MM.1S (cell line): ENCODE measurements around the gene CA5A.

Experiments
- DNase-seq: peaks from one replicate; pipeline ENCODE4 v3.0.0-alpha.2; 2015
- H2AFZ ChIP-seq: fragments of 300-600 bp; sonication (generic); 2 replicates; pipeline ENCODE4 v1.6.0; 2016; ENCODE audit warnings: antibody characterized with exemption, low read length
- H3F3A ChIP-seq: fragments of 300-600 bp; sonication (generic); 2 replicates; pipeline ENCODE4 v1.6.1; 2016; ENCODE audit warnings: mild to moderate bottlenecking, antibody characterized with exemption, low read length, moderate library complexity, mixed read lengths; ENCODE audit not compliant: insufficient read depth
- H3K27ac ChIP-seq: fragments of 300-600 bp; sonication (generic); 2 replicates; pipeline ENCODE4 v1.5.1; 2016; ENCODE audit warnings: mild to moderate bottlenecking, low read length
- H3K27me3 ChIP-seq: fragments of 300-600 bp; sonication (generic); replicated peaks from 2 replicates; pipeline ENCODE4 v1.6.0; 2016; ENCODE audit warnings: low read length; ENCODE audit not compliant: insufficient read depth
- H3K36me3 ChIP-seq: fragments of 300-600 bp; sonication (generic); replicated peaks from 2 replicates; pipeline ENCODE4 v1.6.1; 2016; ENCODE audit warnings: mild to moderate bottlenecking, low read length, mixed read lengths; ENCODE audit not compliant: insufficient read depth
- H3K4me1 ChIP-seq: fragments of 300-600 bp; sonication (generic); 2 replicates; pipeline ENCODE4 v1.6.1; 2016; ENCODE audit warnings: low read length, mixed read lengths
- H3K4me2 ChIP-seq: fragments of 300-600 bp; sonication (generic); 2 replicates; pipeline ENCODE4 v1.6.0; 2016; ENCODE audit warnings: low read depth, low read length
- H3K4me3 ChIP-seq: fragments of 300-600 bp; sonication (generic); 2 replicates; pipeline ENCODE4 v1.5.1; 2016; ENCODE audit warnings: low read length, mixed read lengths
- H3K79me2 ChIP-seq: fragments of 300-600 bp; sonication (generic); 2 replicates; pipeline ENCODE4 v1.6.1; 2016; ENCODE audit warnings: mixed run types, low read length, mixed read lengths
- H3K9ac ChIP-seq: fragments of 300-600 bp; sonication (generic); 2 replicates; pipeline ENCODE4 v1.6.1; 2016; ENCODE audit warnings: low read length, mixed read lengths
- H3K9me2 ChIP-seq: fragments of 300-600 bp; sonication (generic); replicated peaks from 2 replicates; pipeline ENCODE4 v1.6.1; 2016; ENCODE audit warnings: mild to moderate bottlenecking, low read length, mixed read lengths; ENCODE audit not compliant: insufficient read depth
- H3K9me3 ChIP-seq: fragments of 300-600 bp; sonication (generic); replicated peaks from 2 replicates; pipeline ENCODE4 v1.6.1; 2016; ENCODE audit warnings: mild to moderate bottlenecking, low read length, mixed read lengths; ENCODE audit not compliant: insufficient read depth
- H4K20me1 ChIP-seq: fragments of 300-600 bp; sonication (generic); 2 replicates; pipeline ENCODE4 v1.6.1; 2016; ENCODE audit warnings: mild to moderate bottlenecking, low read length, moderate library complexity, mixed read lengths; ENCODE audit not compliant: insufficient read depth
- EZH2 ChIP-seq: fragments of 300-600 bp; sonication (generic); optimal IDR thresholded peaks from 2 replicates; pipeline ENCODE3; 2017; ENCODE audit warnings: low read depth, mild to moderate bottlenecking, antibody characterized with exemption, low read length, mixed read lengths
- EZH2phosphoT487 ChIP-seq: fragments of 300-600 bp; sonication (generic); IDR thresholded peaks from 2 replicates; pipeline ENCODE4 v1.6.1; 2018; ENCODE audit warnings: antibody characterized with exemption, low read length
- TF ChIP-seq, protein P1 (sequence below): fragments of 300-600 bp; sonication (generic); IDR thresholded peaks from 2 replicates; pipeline ENCODE4 v1.5.1; 2016; ENCODE audit warnings: antibody characterized with exemption, low read length, mixed read lengths

CA5A gene

DNA sequence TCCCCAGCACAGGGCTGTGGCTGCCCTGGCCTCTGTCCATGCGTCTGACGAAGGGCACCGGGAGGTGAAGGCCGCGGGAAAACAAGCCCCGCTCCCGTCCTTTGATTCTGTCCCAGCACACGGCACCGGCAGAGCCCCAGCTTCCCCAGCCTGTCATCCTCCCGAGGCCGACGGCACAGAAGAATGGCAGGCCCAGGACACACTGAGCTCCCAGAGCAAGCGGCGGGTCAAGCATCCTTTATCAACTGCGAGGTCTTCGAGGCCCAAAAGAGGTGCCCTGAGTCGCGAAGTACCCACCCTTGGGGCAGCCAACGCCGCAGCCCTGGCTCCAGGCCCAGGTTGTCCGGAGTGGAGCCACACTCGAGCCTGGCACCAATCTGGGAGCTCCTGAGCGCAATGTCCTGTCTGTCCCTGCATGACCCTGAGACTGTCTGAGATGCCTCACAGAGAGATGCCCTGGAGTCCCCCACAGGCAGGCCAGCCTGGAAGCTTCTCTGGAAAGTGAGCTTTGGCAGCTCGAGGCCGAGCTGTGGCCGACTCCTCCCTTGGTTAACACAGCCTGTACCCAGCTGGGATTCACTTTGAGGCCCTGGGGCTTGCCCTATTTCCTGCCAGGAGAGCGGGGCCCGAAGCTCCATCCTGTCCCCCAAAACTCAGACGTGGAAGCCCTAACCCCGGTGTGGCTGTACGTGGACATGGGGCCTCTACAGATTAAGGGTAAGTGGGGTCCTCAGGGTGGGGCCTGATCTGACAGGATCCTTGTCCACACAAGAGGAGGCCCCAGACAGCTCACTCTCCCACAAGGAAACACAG is 90.3 kb downstream of the CA5A start:
- DNase-seq = no peak
- H3K4me3 ChIP-seq = no peak overlapping the region
- no peaks in the 10 kb centered on the region for H3K27me3 ChIP-seq
- H3K27ac ChIP-seq = no peak overlapping the region
- no peaks in the 10 kb centered on the region for H3K9me3 ChIP-seq
- no peaks in the 10 kb centered on the region for H3K9me2 ChIP-seq
- peaks cover 91% of the 10 kb centered on the region for H3K79me2 ChIP-seq
- H3F3A ChIP-seq = no peaks in the 10 kb centered on the region
- H3K4me2 ChIP-seq = no peak overlapping the region
- no peaks in the 10 kb centered on the region for H4K20me1 ChIP-seq
- no peak overlapping the region for H3K9ac ChIP-seq
- H3K4me1 ChIP-seq = no peaks in the 10 kb centered on the region
- no peak overlapping the region for H2AFZ ChIP-seq
- no peaks in the 10 kb centered on the region for H3K36me3 ChIP-seq
- TF ChIP-seq, protein P1, sequence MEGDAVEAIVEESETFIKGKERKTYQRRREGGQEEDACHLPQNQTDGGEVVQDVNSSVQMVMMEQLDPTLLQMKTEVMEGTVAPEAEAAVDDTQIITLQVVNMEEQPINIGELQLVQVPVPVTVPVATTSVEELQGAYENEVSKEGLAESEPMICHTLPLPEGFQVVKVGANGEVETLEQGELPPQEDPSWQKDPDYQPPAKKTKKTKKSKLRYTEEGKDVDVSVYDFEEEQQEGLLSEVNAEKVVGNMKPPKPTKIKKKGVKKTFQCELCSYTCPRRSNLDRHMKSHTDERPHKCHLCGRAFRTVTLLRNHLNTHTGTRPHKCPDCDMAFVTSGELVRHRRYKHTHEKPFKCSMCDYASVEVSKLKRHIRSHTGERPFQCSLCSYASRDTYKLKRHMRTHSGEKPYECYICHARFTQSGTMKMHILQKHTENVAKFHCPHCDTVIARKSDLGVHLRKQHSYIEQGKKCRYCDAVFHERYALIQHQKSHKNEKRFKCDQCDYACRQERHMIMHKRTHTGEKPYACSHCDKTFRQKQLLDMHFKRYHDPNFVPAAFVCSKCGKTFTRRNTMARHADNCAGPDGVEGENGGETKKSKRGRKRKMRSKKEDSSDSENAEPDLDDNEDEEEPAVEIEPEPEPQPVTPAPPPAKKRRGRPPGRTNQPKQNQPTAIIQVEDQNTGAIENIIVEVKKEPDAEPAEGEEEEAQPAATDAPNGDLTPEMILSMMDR = no peak
- TF ChIP-seq EZH2phosphoT487 = no peak
- TF ChIP-seq EZH2 = no peak

DNA sequence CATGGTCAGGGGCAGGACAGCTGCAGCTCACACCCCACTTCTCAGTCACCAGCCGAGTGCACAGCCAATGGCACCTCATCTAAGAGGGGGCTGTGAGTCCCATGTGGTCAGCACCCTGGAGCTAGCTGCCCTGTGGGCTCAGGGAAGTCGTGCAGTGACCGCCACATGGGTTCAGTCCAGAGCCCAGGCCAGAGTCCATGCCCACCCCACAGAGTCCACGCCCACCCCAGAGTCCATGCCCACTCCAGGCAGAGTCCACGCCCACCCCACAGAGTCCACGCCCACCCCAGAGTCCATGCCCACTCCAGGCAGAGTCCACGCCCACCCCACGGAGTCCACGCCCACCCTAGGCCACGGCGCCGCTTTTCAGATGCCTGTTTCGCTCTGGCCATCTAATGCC is 91.1 kb downstream of the CA5A start:
- no peak for TF ChIP-seq EZH2phosphoT487
- TF ChIP-seq EZH2 = no peak
- TF ChIP-seq, protein P1 = no peak
- H4K20me1 ChIP-seq = no peaks in the 10 kb centered on the region
- H3K27me3 ChIP-seq = no peaks in the 10 kb centered on the region
- peaks cover 90% of the 10 kb centered on the region for H3K79me2 ChIP-seq
- H3K4me3 ChIP-seq = no peak overlapping the region
- H3F3A ChIP-seq = no peaks in the 10 kb centered on the region
- no peak overlapping the region for H3K4me2 ChIP-seq
- no peak overlapping the region for H2AFZ ChIP-seq
- no peaks in the 10 kb centered on the region for H3K4me1 ChIP-seq
- H3K9ac ChIP-seq = no peak overlapping the region
- no peak overlapping the region for H3K27ac ChIP-seq
- H3K36me3 ChIP-seq = no peaks in the 10 kb centered on the region
- no peaks in the 10 kb centered on the region for H3K9me3 ChIP-seq
- H3K9me2 ChIP-seq = no peaks in the 10 kb centered on the region
- no peak for DNase-seq

DNA sequence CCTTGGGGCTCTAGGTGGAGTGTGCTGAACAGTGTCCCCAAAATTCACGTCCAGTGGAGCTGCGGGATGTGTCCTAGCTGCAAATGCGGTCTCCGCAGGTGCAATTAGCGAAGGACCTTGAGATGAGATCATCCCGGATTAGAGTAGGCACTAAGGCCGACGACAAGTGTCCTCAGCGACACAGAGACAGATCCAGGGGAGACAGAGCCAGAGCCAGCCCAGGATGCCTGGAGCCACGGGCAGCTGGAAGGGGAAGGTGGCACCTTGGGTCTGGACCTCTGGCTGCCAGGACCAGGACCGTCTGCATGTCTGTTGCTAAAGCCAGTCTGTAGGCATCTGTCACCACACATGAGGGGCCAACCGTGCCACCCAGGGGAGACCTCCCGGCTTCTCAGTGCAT is 91.5 kb downstream of the CA5A start:
- Histone ChIP-seq H3K9me2 (no peaks in the 10 kb centered on the region), H4K20me1 (no peaks in the 10 kb centered on the region), H3K4me2 (no peak overlapping the region), H3K4me1 (no peaks in the 10 kb centered on the region), H3K9ac (no peak overlapping the region), H3K27me3 (no peaks in the 10 kb centered on the region), H3F3A (no peaks in the 10 kb centered on the region), H3K9me3 (no peaks in the 10 kb centered on the region), H3K36me3 (no peaks in the 10 kb centered on the region), H2AFZ (no peak overlapping the region), H3K4me3 (no peak overlapping the region), H3K79me2 (peaks cover 86% of the 10 kb centered on the region), H3K27ac (no peak overlapping the region)
- TF ChIP-seq EZH2 = no peak
- TF ChIP-seq, protein P1 = no peak
- TF ChIP-seq EZH2phosphoT487 = no peak
- no peak for DNase-seq
